Ascending aorta (tissue), 2 donors: ENCODE measurements around the gene BCS1L. TPM values are rescaled to one million over a fixed set of nuclear protein-coding genes. Genes with fewer than 3 reads are reported as not detected.

Experiments
- DNase-seq, 2 donors: peaks; one replicate each; pipeline ENCODE4 v3.0.0-alpha.2; 2019; ENCODE audit warnings: low spot score in 2 of 2
- H3K27ac ChIP-seq, 2 donors: fragments of 200-600 bp; sonication (generic); one replicate each; pipeline ENCODE4 v1.5.1; 2016 to 2017; ENCODE audit warnings: mild to moderate bottlenecking in 1 of 2
- H3K27me3 ChIP-seq: fragments of 200-600 bp; sonication (generic); one replicate; pipeline ENCODE4 v1.5.1; 2017
- H3K36me3 ChIP-seq, 2 donors: fragments of 200-600 bp; sonication (generic); one replicate each; pipeline ENCODE4 v1.5.1; 2016
- H3K4me1 ChIP-seq, 2 donors: fragments of 200-600 bp; sonication (generic); one replicate each; pipeline ENCODE4 v1.5.1; 2016 to 2017; ENCODE audit warnings: mild to moderate bottlenecking in 1 of 2
- H3K4me3 ChIP-seq, 2 donors: fragments of 200-600 bp; sonication (generic); one replicate each; pipeline ENCODE4 v1.5.1; 2016 to 2017; ENCODE audit warnings: mild to moderate bottlenecking in 1 of 2
- H3K9me3 ChIP-seq, 2 donors: fragments of 200-600 bp; sonication (generic); one replicate each; pipeline ENCODE4 v1.5.1; 2016
- intact Hi-C: fragments of 100-400 bp; cut with DNase I; formaldehyde crosslinking; loops from one replicate; pipeline ENCODE4 v1.15.1; 2023
- total RNA-seq: library from RNA; depleted of rRNA; stranded (reverse); fragments of >200 nt; gene quantifications from one replicate; pipeline ENCODE4 v1.1.0, GENCODE V29; 2016
- TF ChIP-seq, protein P1 (sequence below), 3 experiments: fragments of 200-600 bp in 2 of 3; fragments of 450-650 bp in 1 of 3; sonication (generic) in 2 of 3; IDR thresholded peaks; one replicate each; pipeline ENCODE4 v1.5.1; 2016 to 2019; ENCODE audit warnings: antibody characterized with exemption in 3 of 3, mild to moderate bottlenecking in 1 of 3, moderate library complexity in 1 of 3

Gene BCS1L
- total RNA-seq, 1 donor from 2014 or later: 27.7 TPM

- Histone ChIP-seq H3K36me3 (peaks cover 93 to 95% of the 10 kb centered on the region in 2 donors), H3K27ac (no peak overlapping the region), H3K27me3 (no peaks in the 10 kb centered on the region), H3K9me3 (no peaks in the 10 kb centered on the region), H3K4me3 (no peak overlapping the region), H3K4me1 (no peaks in the 10 kb centered on the region)
- TF ChIP-seq, protein P1, sequence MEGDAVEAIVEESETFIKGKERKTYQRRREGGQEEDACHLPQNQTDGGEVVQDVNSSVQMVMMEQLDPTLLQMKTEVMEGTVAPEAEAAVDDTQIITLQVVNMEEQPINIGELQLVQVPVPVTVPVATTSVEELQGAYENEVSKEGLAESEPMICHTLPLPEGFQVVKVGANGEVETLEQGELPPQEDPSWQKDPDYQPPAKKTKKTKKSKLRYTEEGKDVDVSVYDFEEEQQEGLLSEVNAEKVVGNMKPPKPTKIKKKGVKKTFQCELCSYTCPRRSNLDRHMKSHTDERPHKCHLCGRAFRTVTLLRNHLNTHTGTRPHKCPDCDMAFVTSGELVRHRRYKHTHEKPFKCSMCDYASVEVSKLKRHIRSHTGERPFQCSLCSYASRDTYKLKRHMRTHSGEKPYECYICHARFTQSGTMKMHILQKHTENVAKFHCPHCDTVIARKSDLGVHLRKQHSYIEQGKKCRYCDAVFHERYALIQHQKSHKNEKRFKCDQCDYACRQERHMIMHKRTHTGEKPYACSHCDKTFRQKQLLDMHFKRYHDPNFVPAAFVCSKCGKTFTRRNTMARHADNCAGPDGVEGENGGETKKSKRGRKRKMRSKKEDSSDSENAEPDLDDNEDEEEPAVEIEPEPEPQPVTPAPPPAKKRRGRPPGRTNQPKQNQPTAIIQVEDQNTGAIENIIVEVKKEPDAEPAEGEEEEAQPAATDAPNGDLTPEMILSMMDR (IDR thresholded peaks at IDR 0.05): no peak
- intact Hi-C loops: no loop called here
- DNase-seq: no peak
These were observed 17.3 kb upstream of the BCS1L start for GRCh38 chr2:218642121-218642656.

DNA sequence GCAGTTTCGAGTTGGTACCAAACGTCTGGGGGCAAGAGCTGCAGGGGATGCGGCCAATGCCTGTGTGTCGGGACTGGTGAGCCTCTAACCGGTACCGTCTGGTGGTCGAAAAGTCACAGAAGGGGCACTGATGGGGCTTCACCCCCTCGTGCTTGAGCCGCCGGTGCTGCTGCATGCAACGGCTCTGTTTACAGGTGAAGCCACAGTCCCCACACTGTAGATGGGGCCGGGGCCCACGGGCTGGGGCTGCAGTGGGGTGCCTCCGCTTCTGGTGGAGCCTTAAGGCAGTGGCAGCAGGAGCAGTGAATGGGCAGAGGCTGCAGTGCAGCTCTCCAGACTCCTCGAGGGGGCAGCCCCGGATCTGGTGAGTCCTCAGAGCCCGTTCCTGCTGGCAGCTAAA lies 16.7 kb upstream of the BCS1L start:
- no peak for DNase-seq

DNA sequence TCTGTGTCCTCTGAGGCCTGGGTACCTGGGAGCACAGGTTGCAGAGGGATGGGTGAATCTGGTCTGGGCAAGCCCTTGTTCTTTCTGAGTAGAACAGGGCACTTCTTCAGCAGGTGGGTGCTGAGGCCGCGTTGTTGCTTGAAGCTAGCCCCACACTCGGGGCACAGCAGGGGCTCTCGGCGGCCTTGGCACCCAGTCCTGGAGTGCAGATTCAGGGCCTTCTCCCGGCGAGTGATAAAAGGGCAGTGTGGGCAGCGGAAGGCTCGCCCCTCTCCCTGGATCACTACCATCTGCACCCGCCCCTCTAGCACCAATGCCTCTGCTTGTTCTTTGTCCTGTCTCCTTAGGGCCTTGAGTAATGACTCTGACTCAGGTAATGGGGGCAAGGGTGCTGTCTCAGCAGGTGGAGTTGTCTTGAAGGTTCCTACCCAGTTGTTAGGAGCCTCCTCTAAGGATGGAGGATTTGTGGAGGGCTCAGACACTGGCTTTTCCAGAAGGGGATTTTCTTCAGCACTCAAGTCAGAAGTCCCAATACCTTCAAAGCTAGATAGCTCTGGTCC lies 15.7 kb upstream of the BCS1L start:
- H3K27me3 ChIP-seq: no peaks in the 10 kb centered on the region
- no peak overlapping the region for H3K27ac ChIP-seq
- H3K36me3 ChIP-seq: peaks cover 92 to 95% of the 10 kb centered on the region in 2 donors
- H3K4me3 ChIP-seq: no peak overlapping the region
- no peaks in the 10 kb centered on the region for H3K9me3 ChIP-seq
- TF ChIP-seq, protein P1 (IDR thresholded peaks at IDR 0.05): no peak
- DNase-seq: no peak
- no peaks in the 10 kb centered on the region for H3K4me1 ChIP-seq
- intact Hi-C loops: no loop called here

More for the DNA sequence above, 16.7 kb upstream of the BCS1L start:
- Histone ChIP-seq H3K27me3 (no peaks in the 10 kb centered on the region), H3K4me1 (no peaks in the 10 kb centered on the region), H3K9me3 (no peaks in the 10 kb centered on the region), H3K36me3 (peaks cover 92 to 95% of the 10 kb centered on the region in 2 donors), H3K4me3 (no peak overlapping the region), H3K27ac (no peak overlapping the region)
- TF ChIP-seq, protein P1 (IDR thresholded peaks at IDR 0.05): no peak
- intact Hi-C loops: no loop called here

GRCh38 chr2:218644721-218645120 lies 14.8 kb upstream of the BCS1L start:
- H3K4me3 ChIP-seq: no peak overlapping the region
- DNase-seq: no peak
- no peaks in the 10 kb centered on the region for H3K27me3 ChIP-seq
- TF ChIP-seq, protein P1 (IDR thresholded peaks at IDR 0.05): no peak
- H3K4me1 ChIP-seq: no peaks in the 10 kb centered on the region
- H3K9me3 ChIP-seq: no peaks in the 10 kb centered on the region
- H3K36me3 ChIP-seq: peaks cover 91 to 95% of the 10 kb centered on the region in 2 donors
- H3K27ac ChIP-seq: no peak overlapping the region
- intact Hi-C loops: no loop called here

- intact Hi-C loops: no loop called here
- DNase-seq: no peak
- Histone ChIP-seq H3K27ac (no peak overlapping the region), H3K9me3 (no peaks in the 10 kb centered on the region), H3K27me3 (no peaks in the 10 kb centered on the region), H3K4me1 (no peaks in the 10 kb centered on the region), H3K4me3 (no peak overlapping the region), H3K36me3 (peaks cover 92 to 96% of the 10 kb centered on the region in 2 donors)
- TF ChIP-seq, protein P1 (IDR thresholded peaks at IDR 0.05): no peak
These were observed 14.4 kb upstream of the BCS1L start for GRCh38 chr2:218645126-218645525.
